Ishikawa (cell line): ENCODE measurements around the gene PAPPA.

ENCODE experiments used
- CREB1 ChIP-seq: IDR thresholded peaks from 2 replicates; pipeline ENCODE4 v1.6.1; 2012; ENCODE audit warnings: low read depth
- EGR1 ChIP-seq: IDR thresholded peaks from 2 replicates; pipeline ENCODE4 v1.6.1; 2012
- EP300 ChIP-seq: IDR thresholded peaks from 2 replicates; pipeline ENCODE4 v1.6.1; 2012; ENCODE audit warnings: borderline replicate concordance
- RAD21 ChIP-seq: IDR thresholded peaks from 2 replicates; pipeline ENCODE4 v1.6.1; 2012; ENCODE audit warnings: low read depth
- TAF1 ChIP-seq: IDR thresholded peaks from 2 replicates; pipeline ENCODE4 v1.6.1; 2012; ENCODE audit warnings: low read depth, mild to moderate bottlenecking
- YY1 ChIP-seq: IDR thresholded peaks from 2 replicates; pipeline ENCODE4 v1.6.1; 2012; ENCODE audit warnings: low read depth
- TF ChIP-seq, protein P1 (sequence below): IDR thresholded peaks from 2 replicates; pipeline ENCODE4 v1.6.1; 2012

DNA sequence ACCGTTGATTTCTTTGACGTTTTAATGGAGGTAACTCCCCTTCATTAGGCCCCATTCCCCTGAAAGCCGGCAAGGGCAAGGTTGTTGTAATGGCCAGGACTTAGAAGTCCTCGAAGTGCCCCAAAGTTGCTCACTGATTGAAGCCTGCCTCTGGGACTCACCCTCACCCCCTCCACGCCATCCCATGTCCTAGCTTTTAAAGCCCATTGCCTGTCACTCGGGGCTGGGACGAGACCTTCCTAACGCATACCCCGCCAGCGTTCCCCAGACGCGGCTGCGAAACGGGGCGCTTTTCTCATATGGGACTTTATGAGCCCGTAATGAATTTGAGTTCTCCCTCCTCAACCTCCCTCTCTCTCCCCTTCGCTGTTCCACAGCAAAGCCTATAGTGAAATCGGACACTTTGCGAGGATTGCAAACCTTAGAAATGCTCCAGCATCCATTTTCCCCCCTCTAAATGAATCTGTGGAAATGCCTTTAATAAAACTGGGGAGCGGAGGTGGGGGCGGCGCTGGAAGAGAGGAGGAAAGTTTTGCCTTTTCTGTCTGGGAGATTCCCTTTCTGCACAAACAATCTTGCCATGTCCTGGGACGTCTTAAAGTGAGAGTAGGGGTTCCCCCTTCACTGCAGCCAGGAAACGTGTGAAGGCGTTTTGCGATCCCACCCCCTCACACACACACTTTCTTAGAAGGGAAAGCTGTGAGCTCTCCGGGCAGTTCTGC is 1.5 kb downstream of the PAPPA start:
- TF ChIP-seq EP300 (no peak), CREB1 (no peak), TAF1 (no peak), RAD21 (no peak), EGR1 (no peak), YY1 (no peak)
- TF ChIP-seq, protein P1, sequence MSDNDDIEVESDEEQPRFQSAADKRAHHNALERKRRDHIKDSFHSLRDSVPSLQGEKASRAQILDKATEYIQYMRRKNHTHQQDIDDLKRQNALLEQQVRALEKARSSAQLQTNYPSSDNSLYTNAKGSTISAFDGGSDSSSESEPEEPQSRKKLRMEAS: no peak
